WTC11 (cell line): ENCODE data around the gene PARK7. TPM values are rescaled to one million over a fixed set of nuclear protein-coding genes. Genes with fewer than 3 reads are reported as not detected.

Experiments used
- ATAC-seq: fragments of 200-7000 bp; cut with Tn5 transposase; 2 replicates; pipeline ENCODE4 v1.10.0; 2021; ENCODE audit warnings: mild to moderate bottlenecking, moderate library complexity
- CTCF ChIA-PET: fragments of 300-600 bp; sonication (Branson Sonifier 250); formaldehyde crosslinking; loops from one replicate; lab custom pipeline; 2021; ENCODE audit warnings: antibody characterized with exemption; lab: Charles Lee
- POLR2A ChIA-PET: fragments of 350-600 bp; sonication (Branson Sonifier 250); formaldehyde crosslinking; loops from one replicate; lab custom pipeline; 2021; ENCODE audit warnings: antibody characterized with exemption; lab: Charles Lee
- DNase-seq: peaks from one replicate; pipeline ENCODE4 v3.0.0; 2021; ENCODE audit warnings: low spot score
- H3K27ac Mint-ChIP-seq: 2 replicates; pipeline ENCODE4 v1.8.0; 2021; ENCODE audit warnings: mixed read lengths
- H3K27me3 Mint-ChIP-seq: 2 replicates; pipeline ENCODE4 v1.8.0; 2021; ENCODE audit warnings: low read depth, mild to moderate bottlenecking, moderate library complexity, mixed read lengths
- H3K36me3 Mint-ChIP-seq: 2 replicates; pipeline ENCODE4 v1.8.0; 2021; ENCODE audit warnings: mixed read lengths
- H3K4me1 Mint-ChIP-seq: 2 replicates; pipeline ENCODE4 v1.8.0; 2022; ENCODE audit warnings: mixed read lengths
- H3K4me3 Mint-ChIP-seq: 2 replicates; pipeline ENCODE4 v1.8.0; 2021; ENCODE audit warnings: mild to moderate bottlenecking, moderate library complexity, mixed read lengths
- H3K9me3 Mint-ChIP-seq: 2 replicates; pipeline ENCODE4 v1.8.0; 2021; ENCODE audit warnings: mixed read lengths
- ESRRA ChIP-seq: sonication (generic); formaldehyde crosslinking; IDR thresholded peaks from 2 replicates; pipeline ENCODE4 v1.8.1; 2022; ENCODE audit warnings: mild to moderate bottlenecking, missing genetic modification reagents, borderline replicate concordance
- FOXK1 ChIP-seq: sonication (generic); formaldehyde crosslinking; IDR thresholded peaks from 2 replicates; pipeline ENCODE4 v1.8.0; 2022; ENCODE audit warnings: mild to moderate bottlenecking, moderate library complexity, missing genetic modification reagents
- GABPB1 ChIP-seq: sonication (generic); formaldehyde crosslinking; IDR thresholded peaks from 2 replicates; pipeline ENCODE4 v1.8.1; 2023; ENCODE audit warnings: mild to moderate bottlenecking, missing genetic modification reagents
- GRHL2 ChIP-seq: fragments of 250-450 bp; sonication (Bioruptor Pico); IDR thresholded peaks from 2 replicates; pipeline ENCODE4 v1.8.0; 2022; ENCODE audit warnings: mild to moderate bottlenecking, moderate library complexity; ENCODE audit not compliant: insufficient replicate concordance, severe bottlenecking
- HMGA2 ChIP-seq: fragments of 250-450 bp; sonication (Bioruptor Pico); IDR thresholded peaks from 2 replicates; pipeline ENCODE4 v1.4.0; 2021; ENCODE audit warnings: mild to moderate bottlenecking, moderate library complexity
- IRF2 ChIP-seq: sonication (generic); formaldehyde crosslinking; IDR thresholded peaks from 2 replicates; pipeline ENCODE4 v1.8.0; 2022; ENCODE audit warnings: low read depth, missing genetic modification reagents, borderline replicate concordance
- KAT7 ChIP-seq: sonication (generic); formaldehyde crosslinking; IDR thresholded peaks from 2 replicates; pipeline ENCODE4 v1.8.1; 2023; ENCODE audit warnings: missing genetic modification reagents, mild to moderate bottlenecking, borderline replicate concordance
- NFATC4 ChIP-seq: fragments of 250-450 bp; sonication (Bioruptor Pico); IDR thresholded peaks from 2 replicates; pipeline ENCODE4 v1.9.0; 2021; ENCODE audit warnings: mild to moderate bottlenecking
- SMAD3 ChIP-seq: sonication (generic); formaldehyde crosslinking; IDR thresholded peaks from 2 replicates; pipeline ENCODE4 v1.8.0; 2022; ENCODE audit warnings: missing genetic modification reagents, mild to moderate bottlenecking, borderline replicate concordance
- SP1 ChIP-seq: sonication (generic); formaldehyde crosslinking; conservative IDR thresholded peaks from 2 replicates; pipeline ENCODE4 v1.8.1; 2022; ENCODE audit warnings: missing genetic modification reagents
- TEAD1 ChIP-seq: sonication (generic); formaldehyde crosslinking; IDR thresholded peaks from 2 replicates; pipeline ENCODE4 v1.8.0; 2022; ENCODE audit warnings: mild to moderate bottlenecking, missing genetic modification reagents
- ZNF121 ChIP-seq: sonication (generic); formaldehyde crosslinking; IDR thresholded peaks from 2 replicates; pipeline ENCODE4 v1.8.0; 2023; ENCODE audit warnings: missing genetic modification reagents
- total RNA-seq: library from RNA; stranded (reverse); gene quantifications from 3 replicates; pipeline ENCODE4 v1.2.3, GENCODE V29; 2021
- TF ChIP-seq, protein P1 (sequence below): sonication (generic); formaldehyde crosslinking; IDR thresholded peaks from 2 replicates; pipeline ENCODE4 v1.8.1; 2023; ENCODE audit warnings: mild to moderate bottlenecking, missing genetic modification reagents
- TF ChIP-seq, protein P2 (sequence below): sonication (generic); formaldehyde crosslinking; IDR thresholded peaks from 2 replicates; pipeline ENCODE4 v1.8.1; 2023; ENCODE audit warnings: mild to moderate bottlenecking, missing genetic modification reagents, moderate library complexity
- TF ChIP-seq, protein P3 (sequence below): sonication (generic); formaldehyde crosslinking; IDR thresholded peaks from 2 replicates; pipeline ENCODE4 v1.8.1; 2022; ENCODE audit warnings: mild to moderate bottlenecking, missing genetic modification reagents, moderate library complexity, borderline replicate concordance
- TF ChIP-seq, protein P4 (sequence below): sonication (generic); formaldehyde crosslinking; IDR thresholded peaks from 2 replicates; pipeline ENCODE4 v1.8.0; 2022; ENCODE audit warnings: mild to moderate bottlenecking, missing genetic modification reagents
- TF ChIP-seq, protein P5 (sequence below): sonication (generic); formaldehyde crosslinking; IDR thresholded peaks from 2 replicates; pipeline ENCODE4 v1.8.0; 2022; ENCODE audit warnings: mild to moderate bottlenecking, missing genetic modification reagents
- TF ChIP-seq, protein P6 (sequence below): sonication (generic); formaldehyde crosslinking; IDR thresholded peaks from 2 replicates; pipeline ENCODE4 v1.8.1; 2022; ENCODE audit warnings: mild to moderate bottlenecking, moderate library complexity, missing genetic modification reagents
- TF ChIP-seq, protein P7 (sequence below): sonication (generic); formaldehyde crosslinking; IDR thresholded peaks from 2 replicates; pipeline ENCODE4 v1.8.1; 2023; ENCODE audit warnings: mild to moderate bottlenecking, moderate library complexity, missing genetic modification reagents

PARK7 gene
- total RNA-seq, 1 experiment from 2014 or later = 337 TPM

DNA sequence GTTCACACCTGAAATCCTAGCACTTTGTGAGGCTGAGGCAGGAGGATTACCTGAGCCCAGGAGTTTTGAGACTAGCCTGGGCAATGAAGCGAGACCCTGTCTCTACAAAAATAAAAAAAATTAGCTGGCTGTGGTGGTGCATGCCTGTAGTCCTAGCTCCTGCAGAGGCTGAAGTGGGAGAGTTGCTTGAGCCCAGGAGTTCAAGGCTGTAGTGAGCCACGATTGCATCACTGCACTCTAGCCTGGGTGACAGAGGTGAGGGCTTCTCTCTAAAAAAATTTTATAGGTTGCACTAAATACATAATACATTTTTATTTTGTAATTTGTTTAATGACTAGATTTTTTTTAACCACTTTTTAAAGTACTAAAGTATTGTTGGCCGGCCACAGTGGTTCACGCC lies 6.1 kb downstream of the PARK7 start:
- no peak overlapping the region for H3K27ac Mint-ChIP-seq
- H3K4me3 Mint-ChIP-seq = no peak overlapping the region
- no peaks in the 10 kb centered on the region for H3K27me3 Mint-ChIP-seq
- CTCF ChIA-PET = no interaction called here
- TF ChIP-seq, protein P1, sequence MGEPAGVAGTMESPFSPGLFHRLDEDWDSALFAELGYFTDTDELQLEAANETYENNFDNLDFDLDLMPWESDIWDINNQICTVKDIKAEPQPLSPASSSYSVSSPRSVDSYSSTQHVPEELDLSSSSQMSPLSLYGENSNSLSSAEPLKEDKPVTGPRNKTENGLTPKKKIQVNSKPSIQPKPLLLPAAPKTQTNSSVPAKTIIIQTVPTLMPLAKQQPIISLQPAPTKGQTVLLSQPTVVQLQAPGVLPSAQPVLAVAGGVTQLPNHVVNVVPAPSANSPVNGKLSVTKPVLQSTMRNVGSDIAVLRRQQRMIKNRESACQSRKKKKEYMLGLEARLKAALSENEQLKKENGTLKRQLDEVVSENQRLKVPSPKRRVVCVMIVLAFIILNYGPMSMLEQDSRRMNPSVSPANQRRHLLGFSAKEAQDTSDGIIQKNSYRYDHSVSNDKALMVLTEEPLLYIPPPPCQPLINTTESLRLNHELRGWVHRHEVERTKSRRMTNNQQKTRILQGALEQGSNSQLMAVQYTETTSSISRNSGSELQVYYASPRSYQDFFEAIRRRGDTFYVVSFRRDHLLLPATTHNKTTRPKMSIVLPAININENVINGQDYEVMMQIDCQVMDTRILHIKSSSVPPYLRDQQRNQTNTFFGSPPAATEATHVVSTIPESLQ (CRISPR knock-in tag) = no peak
- TF ChIP-seq KAT7 (no peak), HMGA2 (no peak), ZNF121 (CRISPR knock-in tag) (no peak), GABPB1 (CRISPR knock-in tag) (no peak), SP1 (no peak), GRHL2 (CRISPR knock-in tag) (no peak), ESRRA (CRISPR knock-in tag) (no peak)
- TF ChIP-seq, protein P2, sequence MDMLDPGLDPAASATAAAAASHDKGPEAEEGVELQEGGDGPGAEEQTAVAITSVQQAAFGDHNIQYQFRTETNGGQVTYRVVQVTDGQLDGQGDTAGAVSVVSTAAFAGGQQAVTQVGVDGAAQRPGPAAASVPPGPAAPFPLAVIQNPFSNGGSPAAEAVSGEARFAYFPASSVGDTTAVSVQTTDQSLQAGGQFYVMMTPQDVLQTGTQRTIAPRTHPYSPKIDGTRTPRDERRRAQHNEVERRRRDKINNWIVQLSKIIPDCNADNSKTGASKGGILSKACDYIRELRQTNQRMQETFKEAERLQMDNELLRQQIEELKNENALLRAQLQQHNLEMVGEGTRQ (CRISPR knock-in tag) = no peak
- TF ChIP-seq, protein P3, sequence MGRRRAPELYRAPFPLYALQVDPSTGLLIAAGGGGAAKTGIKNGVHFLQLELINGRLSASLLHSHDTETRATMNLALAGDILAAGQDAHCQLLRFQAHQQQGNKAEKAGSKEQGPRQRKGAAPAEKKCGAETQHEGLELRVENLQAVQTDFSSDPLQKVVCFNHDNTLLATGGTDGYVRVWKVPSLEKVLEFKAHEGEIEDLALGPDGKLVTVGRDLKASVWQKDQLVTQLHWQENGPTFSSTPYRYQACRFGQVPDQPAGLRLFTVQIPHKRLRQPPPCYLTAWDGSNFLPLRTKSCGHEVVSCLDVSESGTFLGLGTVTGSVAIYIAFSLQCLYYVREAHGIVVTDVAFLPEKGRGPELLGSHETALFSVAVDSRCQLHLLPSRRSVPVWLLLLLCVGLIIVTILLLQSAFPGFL (CRISPR knock-in tag) = no peak
- TF ChIP-seq, protein P4, sequence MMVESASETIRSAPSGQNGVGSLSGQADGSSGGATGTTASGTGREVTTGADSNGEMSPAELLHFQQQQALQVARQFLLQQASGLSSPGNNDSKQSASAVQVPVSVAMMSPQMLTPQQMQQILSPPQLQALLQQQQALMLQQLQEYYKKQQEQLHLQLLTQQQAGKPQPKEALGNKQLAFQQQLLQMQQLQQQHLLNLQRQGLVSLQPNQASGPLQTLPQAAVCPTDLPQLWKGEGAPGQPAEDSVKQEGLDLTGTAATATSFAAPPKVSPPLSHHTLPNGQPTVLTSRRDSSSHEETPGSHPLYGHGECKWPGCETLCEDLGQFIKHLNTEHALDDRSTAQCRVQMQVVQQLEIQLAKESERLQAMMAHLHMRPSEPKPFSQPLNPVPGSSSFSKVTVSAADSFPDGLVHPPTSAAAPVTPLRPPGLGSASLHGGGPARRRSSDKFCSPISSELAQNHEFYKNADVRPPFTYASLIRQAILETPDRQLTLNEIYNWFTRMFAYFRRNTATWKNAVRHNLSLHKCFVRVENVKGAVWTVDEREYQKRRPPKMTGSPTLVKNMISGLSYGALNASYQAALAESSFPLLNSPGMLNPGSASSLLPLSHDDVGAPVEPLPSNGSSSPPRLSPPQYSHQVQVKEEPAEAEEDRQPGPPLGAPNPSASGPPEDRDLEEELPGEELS (CRISPR knock-in tag) = no peak
- H3K4me1 Mint-ChIP-seq = no peaks in the 10 kb centered on the region
- peaks cover 78% of the 10 kb centered on the region for H3K36me3 Mint-ChIP-seq
- POLR2A ChIA-PET = no interaction called here
- no peak for DNase-seq
- ATAC-seq = no peak
- H3K9me3 Mint-ChIP-seq = no peaks in the 10 kb centered on the region

DNA sequence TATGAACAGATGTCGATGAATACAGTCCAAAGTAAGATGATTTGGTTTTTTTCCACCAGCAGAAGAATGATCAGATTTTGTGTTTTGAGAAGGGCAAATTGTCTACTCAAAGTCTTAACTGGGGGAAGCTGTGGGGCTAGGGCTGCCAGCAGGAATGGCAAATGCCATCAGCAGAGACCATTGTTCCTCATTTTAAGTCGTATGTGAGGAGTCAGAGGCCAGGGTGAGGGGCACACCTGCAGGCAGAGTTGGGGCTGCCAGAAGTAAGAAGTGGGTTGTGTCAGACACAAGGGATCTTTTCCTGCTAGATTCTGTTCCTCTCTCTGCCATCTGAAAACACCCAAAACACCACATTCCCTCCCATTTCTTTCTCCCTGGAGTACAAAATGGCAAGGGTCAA lies 8.7 kb downstream of the PARK7 start:
- no peak for ATAC-seq
- TF ChIP-seq SMAD3 = no peak
- TF ChIP-seq, protein P5, sequence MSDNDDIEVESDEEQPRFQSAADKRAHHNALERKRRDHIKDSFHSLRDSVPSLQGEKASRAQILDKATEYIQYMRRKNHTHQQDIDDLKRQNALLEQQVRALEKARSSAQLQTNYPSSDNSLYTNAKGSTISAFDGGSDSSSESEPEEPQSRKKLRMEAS = no peak
- no peak for TF ChIP-seq FOXK1 (CRISPR knock-in tag)
- TF ChIP-seq TEAD1 (CRISPR knock-in tag) = no peak
- TF ChIP-seq, protein P6, sequence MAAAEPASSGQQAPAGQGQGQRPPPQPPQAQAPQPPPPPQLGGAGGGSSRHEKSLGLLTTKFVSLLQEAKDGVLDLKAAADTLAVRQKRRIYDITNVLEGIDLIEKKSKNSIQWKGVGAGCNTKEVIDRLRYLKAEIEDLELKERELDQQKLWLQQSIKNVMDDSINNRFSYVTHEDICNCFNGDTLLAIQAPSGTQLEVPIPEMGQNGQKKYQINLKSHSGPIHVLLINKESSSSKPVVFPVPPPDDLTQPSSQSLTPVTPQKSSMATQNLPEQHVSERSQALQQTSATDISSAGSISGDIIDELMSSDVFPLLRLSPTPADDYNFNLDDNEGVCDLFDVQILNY (CRISPR knock-in tag) = no peak
- TF ChIP-seq, protein P7, sequence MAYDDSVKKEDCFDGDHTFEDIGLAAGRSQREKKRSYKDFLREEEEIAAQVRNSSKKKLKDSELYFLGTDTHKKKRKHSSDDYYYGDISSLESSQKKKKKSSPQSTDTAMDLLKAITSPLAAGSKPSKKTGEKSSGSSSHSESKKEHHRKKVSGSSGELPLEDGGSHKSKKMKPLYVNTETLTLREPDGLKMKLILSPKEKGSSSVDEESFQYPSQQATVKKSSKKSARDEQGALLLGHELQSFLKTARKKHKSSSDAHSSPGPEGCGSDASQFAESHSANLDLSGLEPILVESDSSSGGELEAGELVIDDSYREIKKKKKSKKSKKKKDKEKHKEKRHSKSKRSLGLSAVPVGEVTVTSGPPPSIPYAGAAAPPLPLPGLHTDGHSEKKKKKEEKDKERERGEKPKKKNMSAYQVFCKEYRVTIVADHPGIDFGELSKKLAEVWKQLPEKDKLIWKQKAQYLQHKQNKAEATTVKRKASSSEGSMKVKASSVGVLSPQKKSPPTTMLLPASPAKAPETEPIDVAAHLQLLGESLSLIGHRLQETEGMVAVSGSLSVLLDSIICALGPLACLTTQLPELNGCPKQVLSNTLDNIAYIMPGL (CRISPR knock-in tag) = no peak
- TF ChIP-seq NFATC4 (CRISPR knock-in tag) = no peak
- TF ChIP-seq IRF2 = no peak
- TF ChIP-seq, all 79 proteins: peak for 0
- CTCF ChIA-PET = no interaction called here
- POLR2A ChIA-PET = no interaction called here
- no peaks in the 10 kb centered on the region for H3K4me1 Mint-ChIP-seq
- no peaks in the 10 kb centered on the region for H3K27me3 Mint-ChIP-seq
- DNase-seq = no peak
- H3K4me3 Mint-ChIP-seq = no peak overlapping the region
- no peak overlapping the region for H3K27ac Mint-ChIP-seq
- H3K36me3 Mint-ChIP-seq = peaks cover 66% of the 10 kb centered on the region
- H3K9me3 Mint-ChIP-seq = no peaks in the 10 kb centered on the region
